ENCODE results near the gene SOX6. TPM values are rescaled to one million over a fixed set of nuclear protein-coding genes. Genes with fewer than 3 reads are reported as not detected.

The SOX6 gene
- total RNA-seq, 1 experiment from 2014 or later: not detected

GRCh38 chr11:16179676-16180075 lies 176.7 kb downstream of the SOX6 start:
- peaks cover 4% of the 10 kb centered on the region for H3K4me1 ChIP-seq (ENCODE audit: insufficient read depth, low read length)
- H4K20me1 ChIP-seq (ENCODE audit: control insufficient read depth, insufficient read depth, insufficient read length): no peaks in the 10 kb centered on the region
- H3K27me3 Mint-ChIP-seq (ENCODE audit: low read depth): no peaks in the 10 kb centered on the region

More at GRCh38 chr11:16179676-16180075, 176.7 kb downstream of the SOX6 start:
- H3K27ac Mint-ChIP-seq: peak overlapping the region in 2 of 3 experiments; percentile 17 to 76; a peak in 3 of 7 replicates
- H3K56ac ChIP-seq (ENCODE audit: insufficient read length, low read depth, low read length): no peak overlapping the region
- H3K9me3 Mint-ChIP-seq: no peaks in the 10 kb centered on the region; a peak in 1 of 5 replicates
- H4K8ac ChIP-seq (replicated peaks; ENCODE audit: insufficient read length, low read depth, low read length): no peak overlapping the region
- DNase-seq: no peak
- no peak overlapping the region for H3K4me3 Mint-ChIP-seq
- no peak overlapping the region for H2BK20ac ChIP-seq (ENCODE audit: low read depth, low read length, poor library complexity, severe bottlenecking)
- H2BK12ac ChIP-seq (ENCODE audit: insufficient read length, low read depth, low read length): no peak overlapping the region
- H3K14ac ChIP-seq (ENCODE audit: insufficient read depth, low read length): no peak overlapping the region
- H3K79me1 ChIP-seq (ENCODE audit: insufficient read depth, low read depth, low read length, poor library complexity, severe bottlenecking): no peaks in the 10 kb centered on the region
- no peak overlapping the region for H4K91ac ChIP-seq (ENCODE audit: insufficient read length, low read depth, low read length)
- H2BK120ac ChIP-seq (ENCODE audit: low read depth, low read length, poor library complexity, severe bottlenecking): no peak overlapping the region
- no peak overlapping the region for H2BK5ac ChIP-seq (ENCODE audit: insufficient read length, low read length)
- H3K23me2 ChIP-seq (ENCODE audit: insufficient read length, low read depth, low read length, poor library complexity, severe bottlenecking): no peaks in the 10 kb centered on the region
- H3K4me2 ChIP-seq (ENCODE audit: insufficient read depth, insufficient read length, low read length): no peak overlapping the region
- no peak overlapping the region for H2BK15ac ChIP-seq (ENCODE audit: low read depth, low read length)
- no peak overlapping the region for H3K27ac ChIP-seq (ENCODE audit: insufficient read length, low read depth, low read length)
- H3K9me3 ChIP-seq (ENCODE audit: control insufficient read depth, low read depth, low read length): no peaks in the 10 kb centered on the region
- no peak overlapping the region for H3K4ac ChIP-seq (ENCODE audit: low read depth, low read length)
- WGBS (ENCODE audit: extremely low coverage, insufficient read length, low lambda C conversion rate): no CpG with 5 or more reads among the region's 3 CpGs
- no peak overlapping the region for H2AFZ ChIP-seq (ENCODE audit: low read length)
- no peak overlapping the region for H4K5ac ChIP-seq (ENCODE audit: insufficient read length, low read depth, low read length)
- H3K4me1 Mint-ChIP-seq: peaks cover 46 to 48% of the 10 kb centered on the region in 2 experiments
- no peak overlapping the region for H2AK5ac ChIP-seq (ENCODE audit: insufficient read length, low read length)
- TF ChIP-seq, protein P1, sequence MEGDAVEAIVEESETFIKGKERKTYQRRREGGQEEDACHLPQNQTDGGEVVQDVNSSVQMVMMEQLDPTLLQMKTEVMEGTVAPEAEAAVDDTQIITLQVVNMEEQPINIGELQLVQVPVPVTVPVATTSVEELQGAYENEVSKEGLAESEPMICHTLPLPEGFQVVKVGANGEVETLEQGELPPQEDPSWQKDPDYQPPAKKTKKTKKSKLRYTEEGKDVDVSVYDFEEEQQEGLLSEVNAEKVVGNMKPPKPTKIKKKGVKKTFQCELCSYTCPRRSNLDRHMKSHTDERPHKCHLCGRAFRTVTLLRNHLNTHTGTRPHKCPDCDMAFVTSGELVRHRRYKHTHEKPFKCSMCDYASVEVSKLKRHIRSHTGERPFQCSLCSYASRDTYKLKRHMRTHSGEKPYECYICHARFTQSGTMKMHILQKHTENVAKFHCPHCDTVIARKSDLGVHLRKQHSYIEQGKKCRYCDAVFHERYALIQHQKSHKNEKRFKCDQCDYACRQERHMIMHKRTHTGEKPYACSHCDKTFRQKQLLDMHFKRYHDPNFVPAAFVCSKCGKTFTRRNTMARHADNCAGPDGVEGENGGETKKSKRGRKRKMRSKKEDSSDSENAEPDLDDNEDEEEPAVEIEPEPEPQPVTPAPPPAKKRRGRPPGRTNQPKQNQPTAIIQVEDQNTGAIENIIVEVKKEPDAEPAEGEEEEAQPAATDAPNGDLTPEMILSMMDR (conservative IDR thresholded peaks at IDR 0.05): no peak
- H3K27me3 ChIP-seq (ENCODE audit: insufficient read depth, low read length): no peaks in the 10 kb centered on the region; the same call in 1 of the 2 replicates
- no peak overlapping the region for H3T11ph ChIP-seq (ENCODE audit: low read length)
- no peak overlapping the region for H3K18ac ChIP-seq (ENCODE audit: insufficient read length, low read depth, low read length)
- no peak overlapping the region for H3K9ac ChIP-seq (ENCODE audit: extremely low read depth, insufficient read length, low read length)
- H3K79me2 ChIP-seq (ENCODE audit: insufficient read depth, low read length): no peaks in the 10 kb centered on the region
- no peaks in the 10 kb centered on the region for H3K36me3 Mint-ChIP-seq (ENCODE audit: insufficient read depth in 1 of 3, low read depth in 3 of 3)
- H3K23ac ChIP-seq (ENCODE audit: insufficient read length, low read depth, low read length): no peak overlapping the region
